Esophagus mucosa (tissue), 1 donor: Measurements from ENCODE around the gene ZNF606. TPM values are rescaled to one million over a fixed set of nuclear protein-coding genes. Genes with fewer than 3 reads are reported as not detected.

Experiments
- ATAC-seq: fragments of 200-7000 bp; cut with Tn5 transposase; one replicate; pipeline ENCODE4 v1.9.1; 2020
- total RNA-seq: library from RNA; stranded (reverse); gene quantifications from one replicate; pipeline ENCODE4 v1.2.4, GENCODE V29; 2023
- donor health status: DM: yes; HTN: yes; CAD: no.

The ZNF606 gene
- 5.4 TPM for total RNA-seq

DNA sequence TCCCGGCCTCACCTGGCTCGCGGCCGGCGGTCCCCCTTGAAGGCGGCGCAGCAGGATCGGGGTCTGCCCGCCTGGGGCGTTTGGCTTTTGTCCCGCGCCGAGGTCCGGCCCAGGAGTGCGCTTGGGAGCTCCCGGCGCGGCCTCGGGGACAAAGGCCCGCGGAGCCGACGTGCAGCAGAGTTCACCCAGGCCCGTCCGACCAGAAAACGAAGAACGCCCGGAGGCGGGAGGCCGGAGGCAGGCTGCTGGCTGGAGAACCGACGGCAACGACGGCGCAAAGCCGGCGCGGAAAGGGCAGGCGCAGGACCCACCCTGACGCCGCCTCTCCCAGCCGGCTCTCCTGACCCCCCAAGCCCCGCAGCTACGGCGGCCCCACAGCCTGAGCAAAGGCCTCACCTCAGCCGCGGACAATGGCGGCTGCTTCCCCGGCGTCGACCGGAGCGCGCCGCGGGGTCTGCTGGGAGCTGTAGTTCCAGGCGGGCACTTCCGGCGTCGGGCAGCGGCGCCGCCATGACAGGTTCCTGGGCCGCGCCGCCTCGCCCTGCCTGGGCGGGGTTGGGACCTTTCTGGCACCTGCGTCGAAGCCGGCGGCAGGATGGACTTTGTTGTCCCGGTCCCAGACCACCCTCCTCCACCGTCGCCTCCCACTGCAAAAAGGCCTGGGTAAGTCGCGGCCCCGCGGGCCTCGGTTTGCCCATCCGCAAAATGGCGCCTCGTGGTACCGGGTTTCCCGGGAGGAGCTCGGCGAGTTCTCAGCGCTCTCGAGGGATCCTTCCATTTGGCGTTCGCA lies at the start of gene ZNF606:
Gene ZNF606 (minus strand): TSS at position 437 of the 790 bp plus-strand sequence. CDS start 1,501 bp downstream, outside the sequence.
- peak; percentile 97 for ATAC-seq

GRCh38 chr19:58052256-58052655 lies 49.6 kb upstream of the ZNF606 start:
- no peak for ATAC-seq

- ATAC-seq = no peak
Measured at GRCh38 chr19:58047672-58048071, 45.1 kb upstream of the ZNF606 start.

- ATAC-seq = no peak
Measured at GRCh38 chr19:58046856-58047255, 44.2 kb upstream of the ZNF606 start.

DNA sequence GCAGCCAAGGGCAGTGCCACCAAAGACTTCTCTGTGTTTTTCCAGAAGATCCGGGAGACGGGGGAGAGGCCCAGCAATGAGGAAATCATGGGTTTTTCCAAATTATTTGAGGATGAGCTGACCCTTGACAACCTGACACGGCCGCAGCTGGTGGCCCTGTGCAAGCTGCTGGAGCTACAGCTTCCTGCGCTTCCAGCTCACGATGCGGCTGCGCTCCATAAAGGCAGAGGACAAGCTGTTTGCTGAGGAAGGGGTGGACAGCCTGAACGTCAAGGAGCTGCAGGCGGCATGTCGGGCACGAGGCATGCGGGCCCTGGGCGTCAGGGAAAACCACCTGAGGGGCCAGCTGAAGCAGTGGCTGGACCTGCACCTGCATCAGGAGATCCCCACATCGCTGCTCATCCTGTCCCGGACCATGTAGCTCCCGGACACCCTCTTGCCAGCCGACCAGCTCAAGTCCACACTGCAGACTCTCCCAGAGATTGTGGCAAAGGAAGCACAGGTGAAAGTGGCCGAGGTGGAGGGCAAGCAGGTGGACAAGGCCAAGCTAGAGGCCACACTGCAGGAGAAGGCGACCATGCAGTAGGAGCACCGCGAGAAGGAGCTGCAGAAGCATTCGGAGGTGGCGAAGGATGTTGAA lies 42.9 kb upstream of the ZNF606 start:
- ATAC-seq = no peak

DNA sequence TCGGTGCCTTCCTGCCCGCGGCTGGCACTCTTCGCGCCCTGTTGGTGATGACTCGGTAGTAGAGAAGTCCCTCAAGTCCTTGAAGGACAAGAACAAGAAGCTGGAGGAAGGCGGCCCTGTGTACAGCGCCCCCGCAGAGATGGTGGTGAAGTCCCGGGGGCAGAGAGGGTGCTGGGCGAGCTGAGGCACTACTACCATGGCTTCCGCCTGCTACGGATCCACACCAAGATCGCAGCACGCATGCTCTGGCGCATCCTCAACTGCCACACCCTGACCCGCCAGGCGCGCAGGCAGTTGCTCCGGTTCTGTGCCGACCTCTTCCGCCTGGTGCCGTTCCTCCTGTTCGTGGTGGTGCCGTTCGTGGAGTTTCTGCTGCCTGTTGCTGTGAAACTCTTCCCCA lies 42.3 kb upstream of the ZNF606 start:
- ATAC-seq = no peak

DNA sequence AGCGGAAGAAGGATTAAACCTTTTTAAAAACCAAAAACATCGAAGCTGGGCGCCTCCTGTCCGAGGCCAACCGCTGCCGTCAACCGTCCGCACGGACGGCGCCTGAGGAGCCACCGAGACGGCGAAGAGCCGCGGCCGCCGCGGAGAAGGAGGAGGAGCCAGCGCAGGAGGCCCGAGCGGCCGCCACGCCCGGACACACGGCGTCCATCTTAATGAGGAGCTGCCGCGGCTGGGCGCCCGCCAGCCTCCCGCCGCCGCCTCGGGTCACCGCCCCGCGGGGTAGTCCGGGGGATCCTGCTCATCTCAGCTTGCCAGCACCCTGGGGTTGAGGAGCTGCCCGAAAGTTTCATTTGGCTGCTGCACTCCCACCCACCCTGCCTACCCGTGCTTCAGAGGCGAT lies 41.8 kb upstream of the ZNF606 start:
- ATAC-seq = no peak

DNA sequence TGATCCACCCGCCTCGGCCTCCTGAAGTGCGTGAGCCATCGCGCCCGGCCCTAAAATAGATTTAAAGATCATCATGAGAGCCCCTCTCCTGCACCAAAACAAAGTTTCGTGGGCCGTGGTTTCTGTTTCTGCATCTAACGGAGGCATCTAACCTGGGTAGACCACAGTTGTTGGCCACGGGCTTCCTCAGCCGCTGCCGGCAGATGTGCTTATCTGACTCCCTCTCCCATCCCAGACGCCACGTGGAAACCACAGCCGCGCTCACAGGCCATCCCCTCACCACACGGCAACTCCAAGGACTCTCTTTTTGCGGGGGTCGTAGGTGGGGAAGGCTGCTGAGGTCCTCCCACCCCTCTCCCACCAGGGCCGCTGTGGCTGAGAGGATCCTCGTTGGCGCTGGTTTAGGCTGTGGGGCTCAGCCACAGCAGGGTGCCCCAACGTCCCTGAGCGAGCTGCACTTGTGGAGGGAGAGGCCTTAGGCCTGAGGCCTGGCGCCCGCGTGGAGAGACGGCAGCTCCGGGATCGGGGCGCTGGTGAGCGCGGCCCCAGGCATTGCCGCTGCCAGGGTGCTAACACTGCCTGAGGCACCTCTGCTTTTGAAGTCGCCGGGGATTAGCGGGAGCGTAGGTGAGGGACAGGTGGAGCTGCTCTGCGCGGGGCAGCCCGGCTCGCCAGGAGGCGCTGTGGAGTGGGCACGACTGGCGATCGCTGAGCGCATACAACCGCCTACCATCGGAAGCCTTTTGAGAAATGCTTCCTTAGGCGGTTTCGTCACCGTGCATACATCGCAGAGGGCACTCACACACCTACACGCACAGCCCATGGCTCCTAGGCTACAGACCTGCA lies 40.1 kb upstream of the ZNF606 start:
- ATAC-seq = no peak

DNA sequence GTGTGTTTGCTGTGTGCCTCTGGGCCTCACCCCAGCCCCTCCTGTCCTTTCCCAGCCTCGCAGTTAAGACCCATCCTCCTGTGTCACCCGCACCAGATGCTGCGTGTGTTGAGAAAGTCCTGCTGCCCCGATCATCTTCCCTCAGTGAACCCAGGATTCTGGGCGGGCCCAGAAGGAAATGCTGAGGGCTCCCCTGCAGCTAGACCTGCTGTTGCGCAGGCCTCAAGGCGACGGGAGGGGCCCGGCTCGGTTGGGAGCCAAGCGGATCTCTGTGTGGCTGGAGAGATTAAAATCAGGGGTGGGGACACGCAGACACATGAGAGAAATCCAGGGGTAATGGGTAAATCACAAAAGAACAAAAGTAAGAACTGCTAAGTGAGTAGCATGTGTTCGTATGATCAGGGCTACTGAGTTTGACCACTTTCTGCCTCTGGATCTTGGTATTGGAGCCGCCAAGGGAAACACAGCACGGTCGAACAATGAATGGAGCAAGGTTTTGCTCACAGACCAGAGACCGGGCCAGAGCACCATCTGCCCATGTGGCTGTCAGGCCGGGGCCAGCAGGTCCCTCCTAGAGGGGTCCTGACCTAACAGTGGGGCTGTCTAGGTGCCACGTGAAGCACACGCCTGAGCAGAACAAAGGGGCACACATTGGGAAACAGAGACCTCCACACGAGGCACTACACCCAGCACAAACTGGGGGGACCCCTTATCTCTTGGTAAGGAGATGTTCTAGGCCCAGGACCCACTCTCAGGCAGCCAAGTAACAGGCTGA lies 38.3 kb upstream of the ZNF606 start:
- no peak for ATAC-seq

DNA sequence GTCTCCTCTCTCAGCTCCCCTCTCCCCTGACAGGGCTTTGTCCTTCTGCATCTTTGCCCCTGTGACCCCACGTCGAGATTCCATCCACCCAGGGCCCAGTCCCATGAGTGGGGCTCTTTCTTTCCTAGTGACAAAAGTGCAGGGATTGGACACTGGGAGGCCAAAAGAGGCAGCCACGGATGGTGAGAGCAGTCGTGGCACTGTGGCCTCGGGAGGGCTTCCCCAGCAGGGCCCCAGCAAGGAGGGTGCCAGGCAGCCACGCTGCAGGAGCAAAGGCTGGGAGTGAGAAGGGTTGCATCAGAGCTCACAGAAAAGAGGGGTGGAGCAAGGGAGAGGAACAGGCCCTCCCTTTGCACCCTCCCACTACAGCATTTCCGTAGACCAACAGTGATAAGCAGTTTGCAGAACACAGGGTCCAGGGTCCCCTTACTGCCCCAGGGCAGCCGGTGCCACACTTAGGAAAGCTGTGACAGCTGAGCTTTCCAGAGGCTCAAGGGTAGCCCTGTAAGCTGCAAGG lies 36.1 kb upstream of the ZNF606 start:
- no peak for ATAC-seq

DNA sequence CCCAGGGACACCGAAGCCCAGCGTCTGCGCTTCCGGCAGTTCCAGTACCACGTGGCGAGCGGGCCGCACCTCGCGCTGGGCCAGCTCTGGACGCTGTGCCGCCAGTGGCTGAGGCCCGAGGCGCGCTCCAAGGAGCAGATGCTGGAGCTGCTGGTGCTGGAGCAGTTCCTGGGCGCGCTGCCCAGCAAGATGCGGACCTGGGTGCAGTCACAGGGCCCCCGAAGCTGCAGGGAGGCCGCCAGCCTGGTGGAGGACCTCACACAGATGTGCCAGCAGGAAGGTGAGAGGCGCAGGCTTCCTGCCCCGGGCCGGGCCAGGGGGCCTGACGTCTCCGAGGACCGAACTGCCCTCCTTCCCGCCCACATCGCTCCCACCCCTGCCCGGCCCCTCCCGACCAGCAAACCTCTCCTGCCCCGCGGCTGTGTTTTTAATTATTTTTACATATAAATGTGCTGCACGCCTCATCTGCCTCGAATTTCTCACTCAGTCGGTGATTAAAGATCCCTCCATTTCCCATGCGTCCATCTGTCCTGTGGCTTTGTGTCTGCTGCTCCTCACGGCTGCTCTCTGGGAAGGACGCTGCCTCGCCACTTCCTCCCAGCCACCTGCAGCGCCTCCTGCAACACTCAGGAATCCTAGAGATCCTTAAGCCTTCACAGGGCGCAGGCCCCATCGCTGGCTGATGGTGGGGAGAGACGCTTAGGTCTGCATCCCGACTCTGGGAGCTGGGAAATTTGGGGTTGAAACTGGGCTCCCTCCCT lies 35.5 kb upstream of the ZNF606 start:
- ATAC-seq = no peak

GRCh38 chr19:58035863-58036262 lies 33.2 kb upstream of the ZNF606 start:
- no peak for ATAC-seq

- no peak for ATAC-seq
Measured at GRCh38 chr19:58034477-58034793, 31.8 kb upstream of the ZNF606 start.

GRCh38 chr19:58033741-58034476 lies 31.3 kb upstream of the ZNF606 start, which contains the start of gene ZSCAN1:
Gene ZSCAN1, plus strand, starts transcription at chr19:58034025. Its CDS starts 3,812 bp downstream, at chr19:58037837.
- peak; percentile 68 for ATAC-seq

DNA sequence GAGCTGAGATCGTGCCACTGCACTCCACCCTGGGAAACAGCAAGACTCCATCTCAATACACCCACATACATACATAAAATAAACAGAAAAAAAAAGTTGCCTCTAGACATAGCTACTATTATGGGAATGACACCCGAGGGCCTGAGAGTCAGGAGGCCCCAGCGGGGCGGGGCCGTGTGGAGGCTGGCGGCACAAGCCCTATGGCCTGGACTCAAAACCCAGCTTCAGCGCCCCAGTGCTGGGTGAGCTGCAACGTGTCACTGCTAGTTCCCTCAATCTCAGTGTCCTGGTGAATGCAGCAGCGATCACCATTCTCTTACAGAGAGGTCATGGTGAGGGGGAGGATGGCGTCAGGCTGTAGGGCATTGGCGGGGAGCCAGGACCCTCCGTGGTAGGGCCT lies 22.0 kb upstream of the ZNF606 start:
- ATAC-seq = no peak

DNA sequence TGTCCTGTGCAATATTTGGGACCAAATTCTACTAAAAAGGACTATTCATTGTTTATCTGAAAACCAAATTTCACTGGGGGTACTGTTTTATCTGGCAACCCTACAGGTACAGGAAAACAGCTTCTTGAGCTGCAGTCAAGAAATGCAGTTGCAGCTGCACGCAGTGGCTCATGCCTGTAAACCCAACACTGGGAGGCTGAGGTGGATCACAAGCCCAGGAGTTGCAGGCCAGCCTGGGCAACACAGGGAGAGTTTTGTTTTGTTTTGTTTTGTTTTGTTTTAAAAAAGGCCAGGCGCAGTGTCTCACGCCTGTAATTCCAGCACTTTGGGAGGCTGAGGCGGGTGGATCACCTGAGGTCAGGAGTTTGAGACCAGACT lies 19.7 kb upstream of the ZNF606 start:
- ATAC-seq = no peak

DNA sequence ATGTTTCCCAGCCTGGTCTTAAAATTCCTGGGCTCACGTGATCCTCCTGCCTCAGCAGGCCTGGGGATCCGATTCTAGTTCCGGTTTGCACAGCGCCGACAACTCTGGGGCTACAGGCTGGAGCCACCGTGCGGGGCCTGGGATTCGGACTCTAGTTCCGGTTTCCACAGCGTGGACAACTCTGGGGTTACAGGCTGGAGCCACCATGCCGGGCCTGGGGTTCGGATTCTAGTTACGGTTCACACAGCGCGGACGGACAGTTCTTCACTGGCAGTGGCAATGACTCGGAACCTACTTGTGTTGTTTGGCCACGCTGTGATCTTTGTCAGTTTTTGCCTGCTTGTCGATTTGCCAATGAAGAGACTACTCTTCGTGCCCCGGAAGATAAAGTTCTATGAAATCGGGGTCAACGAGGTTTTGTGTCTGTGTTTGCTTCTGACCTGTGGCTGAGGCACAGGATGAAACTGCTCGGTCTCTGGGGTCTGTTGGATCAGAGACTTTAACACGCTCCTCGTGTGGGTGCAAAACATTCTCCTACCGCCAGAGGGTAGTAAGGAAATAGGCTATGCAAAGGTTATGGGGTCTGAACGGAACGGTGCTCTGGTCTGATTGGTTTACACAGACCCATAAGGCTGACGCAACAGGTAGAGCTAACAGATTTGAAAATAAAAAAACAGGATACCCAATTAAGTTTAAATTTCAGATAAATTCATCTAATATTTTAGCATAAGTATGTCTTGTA lies 19.1 kb upstream of the ZNF606 start:
- ATAC-seq = peak; percentile 42

- ATAC-seq = no peak
Measured at GRCh38 chr19:58020129-58020528, 17.5 kb upstream of the ZNF606 start.

GRCh38 chr19:58014141-58014540 lies 11.5 kb upstream of the ZNF606 start:
- no peak for ATAC-seq

DNA sequence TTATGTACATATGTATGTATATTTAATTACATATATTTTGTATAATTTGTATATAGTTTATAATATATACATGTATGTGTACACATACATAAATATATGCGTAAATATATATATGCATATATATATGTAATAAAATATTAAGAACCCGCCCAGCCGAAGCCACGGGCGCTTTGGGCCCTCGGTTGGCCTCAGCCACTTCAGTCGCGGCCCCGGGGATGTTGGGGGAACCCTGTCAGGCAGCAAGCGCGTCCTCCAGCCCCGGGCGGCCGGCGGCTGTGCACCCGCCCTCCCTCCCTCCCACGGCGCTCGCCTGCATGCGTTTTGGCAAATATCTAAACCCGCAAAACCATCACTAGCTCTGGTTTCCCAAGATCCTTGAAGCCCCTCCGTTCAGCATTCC lies 7.9 kb upstream of the ZNF606 start:
- no peak for ATAC-seq
